HG02642 (cell line): ENCODE data around the gene MRPL11.
"Not testable (repeated sequence)": the region's sequence is repeated elsewhere in the genome, so short reads cannot be mapped to it uniquely, and the experiment has no call there.

Source experiments
- ATAC-seq: cut with Tn5 transposase; IDR thresholded peaks from one replicate; pipeline ENCODE4 v1.9.1; 2021; ENCODE audit warnings: mild to moderate bottlenecking; ENCODE audit not compliant: unreplicated experiment, poor library complexity

MRPL11 gene

GRCh38 chr11:66467756-66468155 lies 29.1 kb upstream of the MRPL11 start:
- ATAC-seq, result no peak

- ATAC-seq, result peak; percentile 41
These were observed 28.5 kb upstream of the MRPL11 start for GRCh38 chr11:66467034-66467659.

DNA sequence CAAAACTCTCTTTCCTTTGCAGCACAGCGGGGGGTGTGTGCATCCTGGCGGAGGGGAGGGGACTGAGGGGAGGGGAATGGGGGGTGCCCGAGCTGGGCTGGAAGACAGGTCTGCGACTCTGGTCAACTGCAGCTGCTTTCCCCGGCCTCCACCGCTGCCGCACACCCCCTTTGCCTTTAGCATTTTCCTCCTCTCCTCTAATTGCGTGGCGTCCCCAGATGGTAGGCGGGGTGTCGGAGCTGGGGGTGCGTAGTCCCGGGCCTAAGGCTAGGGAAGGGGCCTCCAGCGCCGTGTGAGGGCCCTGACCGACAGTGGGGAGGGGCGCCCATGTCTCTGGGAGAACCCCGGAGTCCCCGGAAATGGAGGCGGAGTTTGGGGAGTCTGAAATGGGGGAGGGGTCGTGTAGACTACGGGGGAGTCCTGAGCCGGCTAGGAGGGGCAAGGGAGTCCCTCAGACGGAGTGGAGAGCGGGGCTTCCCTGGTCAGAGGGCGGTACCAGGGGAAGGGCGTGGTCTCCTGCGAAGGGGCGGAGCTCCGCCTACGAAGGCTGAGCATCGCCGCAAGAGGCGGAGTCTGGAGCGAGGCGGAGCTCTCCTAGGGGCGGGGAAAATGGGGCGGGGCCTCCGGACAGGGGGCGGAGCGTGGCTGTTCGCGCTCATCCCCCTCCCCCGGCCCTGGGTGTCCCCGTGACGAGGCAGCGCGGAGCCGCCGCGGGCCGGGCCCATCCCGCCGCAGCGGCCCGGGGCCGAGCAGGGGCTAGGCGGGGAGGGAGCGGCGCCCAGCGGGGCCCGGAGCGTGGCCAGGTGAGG lies 27.8 kb upstream of the MRPL11 start, which contains the start of gene PELI3:
Gene PELI3, plus strand, starts transcription at position 681 of the 809 bp plus-strand sequence. CDS start 1,224 bp downstream, outside the sequence.
- peak; percentile 79 for ATAC-seq

- no peak for ATAC-seq
These were observed 27.0 kb upstream of the MRPL11 start for GRCh38 chr11:66465373-66466224.

- no peak for ATAC-seq
These were observed 26.3 kb upstream of the MRPL11 start for GRCh38 chr11:66464916-66465315.

- not testable (repeated sequence) for ATAC-seq
These were observed 25.5 kb upstream of the MRPL11 start for GRCh38 chr11:66464116-66464515.

DNA sequence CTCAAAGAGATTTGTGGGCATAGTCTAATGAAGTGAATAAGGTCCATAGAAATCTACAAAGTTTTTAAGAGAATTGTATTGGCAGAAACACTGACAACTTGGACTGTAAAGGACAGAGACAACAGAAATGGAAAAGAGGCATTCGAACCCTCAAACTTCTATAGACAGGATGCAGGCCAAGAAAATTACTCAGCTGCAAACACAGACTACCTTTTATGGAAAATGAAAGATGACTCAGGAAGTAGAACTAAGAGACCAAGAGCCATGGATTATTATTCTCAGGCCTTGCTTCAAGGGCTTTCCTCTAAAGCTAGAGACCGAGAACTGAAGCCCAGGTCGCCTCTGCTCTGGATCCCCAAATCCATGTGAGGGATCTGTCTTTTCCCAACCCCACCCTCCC lies 24.3 kb upstream of the MRPL11 start:
- no peak for ATAC-seq

DNA sequence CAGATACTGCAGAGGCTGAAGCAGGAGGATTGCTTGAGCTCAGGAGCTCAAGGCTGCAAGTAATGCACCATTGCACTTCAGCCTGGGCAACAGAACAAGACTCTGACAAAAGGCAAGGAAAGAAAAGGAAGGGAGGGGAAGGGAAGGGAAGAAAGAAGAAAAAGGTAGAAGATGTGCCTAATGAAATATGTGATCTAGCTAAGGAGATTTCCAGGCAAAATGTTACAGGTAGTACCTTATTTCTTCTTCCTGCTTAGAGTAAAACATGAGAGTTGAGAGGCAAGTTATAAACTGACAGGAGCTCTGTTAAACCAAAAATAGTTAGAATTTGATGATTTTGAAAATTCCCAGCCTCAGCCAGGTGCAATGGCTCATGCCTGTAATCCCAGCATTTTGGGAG lies 23.4 kb upstream of the MRPL11 start:
- no peak for ATAC-seq

GRCh38 chr11:66459138-66459778 lies 20.6 kb upstream of the MRPL11 start:
- no peak for ATAC-seq

DNA sequence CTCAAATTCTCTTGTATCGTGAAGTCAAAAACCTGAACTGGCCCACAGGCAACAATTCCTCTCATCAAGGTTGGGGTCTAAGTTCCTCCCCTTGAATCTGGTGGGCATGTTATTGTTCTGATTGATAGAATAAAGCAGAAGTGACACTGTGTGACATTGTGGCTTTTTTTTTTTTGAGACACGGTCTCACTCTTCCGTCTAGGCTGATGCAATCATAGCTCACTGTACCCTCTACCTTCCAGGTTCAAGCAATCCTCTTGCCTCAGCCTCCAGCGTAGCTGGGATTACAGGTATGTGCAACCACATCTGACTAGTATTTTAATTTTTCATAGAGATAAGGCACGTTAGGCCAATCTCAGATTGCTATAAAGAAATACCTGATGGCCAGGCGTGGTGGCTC lies 19.2 kb upstream of the MRPL11 start:
- ATAC-seq, result no peak

GRCh38 chr11:66454828-66455227 lies 16.2 kb upstream of the MRPL11 start:
- no peak for ATAC-seq

DNA sequence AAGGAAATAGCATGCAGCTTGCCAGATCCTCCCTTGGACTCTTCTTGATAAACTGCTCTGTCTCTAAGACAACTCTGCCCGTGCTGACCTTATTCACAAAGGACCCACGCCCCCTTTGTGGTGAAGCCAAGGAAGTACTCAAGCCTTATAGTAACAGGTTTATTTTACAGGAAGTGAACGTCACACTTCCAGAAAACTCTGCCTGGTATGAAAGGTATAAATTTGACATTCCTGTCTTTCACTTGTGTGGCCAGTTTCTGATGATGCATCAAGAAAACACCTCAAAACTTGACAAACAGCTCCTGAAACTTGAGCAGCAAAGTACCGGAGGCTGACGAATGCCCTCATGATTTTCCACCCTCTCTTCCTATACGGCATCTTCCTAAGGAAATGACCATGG lies 15.6 kb upstream of the MRPL11 start:
- ATAC-seq, result no peak

GRCh38 chr11:66451663-66452062 lies 13.0 kb upstream of the MRPL11 start:
- ATAC-seq, result no peak

GRCh38 chr11:66450560-66450959 lies 11.9 kb upstream of the MRPL11 start:
- no peak for ATAC-seq

GRCh38 chr11:66448523-66448922 lies 9.9 kb upstream of the MRPL11 start:
- ATAC-seq, result no peak

- ATAC-seq, result no peak
These were observed 8.4 kb upstream of the MRPL11 start for GRCh38 chr11:66447012-66447411.

- ATAC-seq, result no peak
These were observed 5.0 kb upstream of the MRPL11 start for GRCh38 chr11:66443602-66444001.

DNA sequence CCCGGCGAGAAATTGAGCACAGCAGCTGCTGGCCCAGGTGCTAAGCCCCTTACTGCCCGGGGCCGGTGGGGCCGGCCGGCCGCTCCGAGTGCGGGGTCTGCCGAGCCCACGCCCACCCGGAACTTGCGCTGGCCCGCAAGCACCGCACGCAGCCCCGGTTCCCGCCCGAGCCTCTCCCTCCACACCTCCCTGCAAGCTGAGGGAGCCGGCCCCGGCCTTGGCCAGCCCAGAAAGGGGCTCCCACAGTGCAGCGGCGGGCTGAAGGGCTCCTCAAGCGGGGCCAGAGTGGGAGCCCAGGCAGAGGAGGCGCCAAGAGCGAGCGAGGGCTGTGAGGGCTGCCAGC lies 2.3 kb upstream of the MRPL11 start:
- ATAC-seq, result not testable (repeated sequence)

- ATAC-seq, result not testable (repeated sequence)
These were observed 1.7 kb upstream of the MRPL11 start for GRCh38 chr11:66440101-66440939.
